ENCODE results near the gene KIAA1549.

The KIAA1549 gene

GRCh38 chr7:138982204-138982623 lies 1.0 kb upstream of the KIAA1549 start:
- no peak for TF ChIP-seq CTCF (conservative IDR thresholded peaks at IDR 0.05; ENCODE audit: low read depth, low read length)
- Histone ChIP-seq H3K79me2 (ENCODE audit: insufficient read depth, low read depth) (peaks cover 2% of the 10 kb centered on the region; the same call in 1 of the 2 replicates), H3K27ac (no peak overlapping the region), H3K4me3 (IDR thresholded peaks at IDR 0.05; ENCODE audit: insufficient read depth, low read depth, low read length) (no peak overlapping the region), H4K20me1 (ENCODE audit: insufficient read depth) (no peaks in the 10 kb centered on the region), H3K4me1 (ENCODE audit: low read depth, poor library complexity, severe bottlenecking) (peaks cover 6% of the 10 kb centered on the region), H2AFZ (ENCODE audit: low read depth) (peak overlapping the region; percentile 93), H3K9ac (no peak overlapping the region), H3K27me3 (ENCODE audit: insufficient read depth, low read depth) (no peaks in the 10 kb centered on the region), H3K36me3 (ENCODE audit: insufficient read depth) (no peaks in the 10 kb centered on the region), H3K4me2 (peak overlapping the region; percentile 79)

GRCh38 chr7:138980563-138981291 lies 462 bp downstream of the KIAA1549 start:
- Histone ChIP-seq H3K4me2 (peak overlapping the region; percentile 71), H2AFZ (ENCODE audit: low read depth) (peak overlapping the region; percentile 97), H3K36me3 (ENCODE audit: insufficient read depth) (no peaks in the 10 kb centered on the region), H3K79me2 (ENCODE audit: insufficient read depth, low read depth) (peaks cover 9% of the 10 kb centered on the region; the same call in 1 of the 2 replicates), H3K4me3 (IDR thresholded peaks at IDR 0.05; ENCODE audit: insufficient read depth, low read depth, low read length) (peak overlapping the region; percentile 36), H3K27me3 (ENCODE audit: insufficient read depth, low read depth) (no peaks in the 10 kb centered on the region), H3K27ac (no peak overlapping the region), H4K20me1 (ENCODE audit: insufficient read depth) (no peaks in the 10 kb centered on the region), H3K4me1 (ENCODE audit: low read depth, poor library complexity, severe bottlenecking) (peaks cover 6% of the 10 kb centered on the region), H3K9ac (peak overlapping the region; percentile 65)
- TF ChIP-seq CTCF (conservative IDR thresholded peaks at IDR 0.05; ENCODE audit: low read depth, low read length) = no peak

GRCh38 chr7:138979988-138980562 lies 1.1 kb downstream of the KIAA1549 start:
- H3K79me2 ChIP-seq (ENCODE audit: insufficient read depth, low read depth) = peaks cover 9% of the 10 kb centered on the region; the same call in 1 of the 2 replicates
- no peaks in the 10 kb centered on the region for H3K27me3 ChIP-seq (ENCODE audit: insufficient read depth, low read depth)
- TF ChIP-seq CTCF (conservative IDR thresholded peaks at IDR 0.05; ENCODE audit: low read depth, low read length) = no peak
- peaks cover 6% of the 10 kb centered on the region for H3K4me1 ChIP-seq (ENCODE audit: low read depth, poor library complexity, severe bottlenecking)
- peak overlapping the region; percentile 36 for H3K4me3 ChIP-seq (IDR thresholded peaks at IDR 0.05; ENCODE audit: insufficient read depth, low read depth, low read length)
- H3K4me2 ChIP-seq = peak overlapping the region; percentile 71
- no peaks in the 10 kb centered on the region for H3K36me3 ChIP-seq (ENCODE audit: insufficient read depth)
- H3K9ac ChIP-seq = peak overlapping the region; percentile 65; the same call in 1 of the 2 replicates
- H2AFZ ChIP-seq (ENCODE audit: low read depth) = peak overlapping the region; percentile 97
- no peak overlapping the region for H3K27ac ChIP-seq
- no peaks in the 10 kb centered on the region for H4K20me1 ChIP-seq (ENCODE audit: insufficient read depth)

- Histone ChIP-seq H3K4me3 (IDR thresholded peaks at IDR 0.05; ENCODE audit: insufficient read depth, low read depth, low read length) (no peak overlapping the region), H3K27me3 (ENCODE audit: insufficient read depth, low read depth) (no peaks in the 10 kb centered on the region), H3K27ac (no peak overlapping the region), H4K20me1 (ENCODE audit: insufficient read depth) (no peaks in the 10 kb centered on the region), H3K9ac (no peak overlapping the region), H3K4me1 (ENCODE audit: low read depth, poor library complexity, severe bottlenecking) (peaks cover 6% of the 10 kb centered on the region), H3K79me2 (ENCODE audit: insufficient read depth, low read depth) (peaks cover 16% of the 10 kb centered on the region; the same call in 1 of the 2 replicates), H3K36me3 (ENCODE audit: insufficient read depth) (no peaks in the 10 kb centered on the region), H2AFZ (ENCODE audit: low read depth) (no peak overlapping the region), H3K4me2 (peak overlapping the region; percentile 71; the same call in 1 of the 2 replicates)
- TF ChIP-seq CTCF (conservative IDR thresholded peaks at IDR 0.05; ENCODE audit: low read depth, low read length) = peak; percentile 24; the same call in 1 of the 2 replicates
These were observed 1.8 kb downstream of the KIAA1549 start for GRCh38 chr7:138979226-138979979.

All from KMS-11 (cell line).